ENCODE measurements around the gene PAFAH1B1.

Gene PAFAH1B1

DNA sequence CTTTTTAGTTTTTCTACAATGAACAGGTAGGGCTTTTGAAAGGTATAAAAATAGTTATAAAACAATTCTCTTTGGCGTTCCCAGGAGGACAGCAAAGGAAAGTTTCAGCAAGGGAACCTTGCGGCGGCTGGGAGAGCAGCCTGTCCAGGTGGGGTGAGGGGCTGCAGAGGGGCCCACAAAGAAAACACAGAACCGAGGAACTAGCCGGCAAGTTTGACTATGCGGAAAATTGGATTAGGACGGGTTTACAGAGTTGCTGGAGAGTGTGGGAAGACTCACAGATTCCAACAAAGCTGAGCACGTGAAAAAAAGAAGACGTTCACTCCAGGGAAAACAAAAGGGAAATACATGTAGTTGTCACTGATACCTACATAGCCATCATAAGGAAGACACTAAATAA is 41.5 kb upstream of the PAFAH1B1 start:
- H3K27ac ChIP-seq: no peak overlapping the region
- H3K36me3 ChIP-seq: no peaks in the 10 kb centered on the region
- intact Hi-C loops (cut with DNase I; ENCODE audit: low total_unique reads): no loop called here
- no peak for DNase-seq
- peaks cover 0 to 5% (median 3%) of the 10 kb centered on the region in 3 donors for H3K9me3 ChIP-seq
- TF ChIP-seq, protein P1, sequence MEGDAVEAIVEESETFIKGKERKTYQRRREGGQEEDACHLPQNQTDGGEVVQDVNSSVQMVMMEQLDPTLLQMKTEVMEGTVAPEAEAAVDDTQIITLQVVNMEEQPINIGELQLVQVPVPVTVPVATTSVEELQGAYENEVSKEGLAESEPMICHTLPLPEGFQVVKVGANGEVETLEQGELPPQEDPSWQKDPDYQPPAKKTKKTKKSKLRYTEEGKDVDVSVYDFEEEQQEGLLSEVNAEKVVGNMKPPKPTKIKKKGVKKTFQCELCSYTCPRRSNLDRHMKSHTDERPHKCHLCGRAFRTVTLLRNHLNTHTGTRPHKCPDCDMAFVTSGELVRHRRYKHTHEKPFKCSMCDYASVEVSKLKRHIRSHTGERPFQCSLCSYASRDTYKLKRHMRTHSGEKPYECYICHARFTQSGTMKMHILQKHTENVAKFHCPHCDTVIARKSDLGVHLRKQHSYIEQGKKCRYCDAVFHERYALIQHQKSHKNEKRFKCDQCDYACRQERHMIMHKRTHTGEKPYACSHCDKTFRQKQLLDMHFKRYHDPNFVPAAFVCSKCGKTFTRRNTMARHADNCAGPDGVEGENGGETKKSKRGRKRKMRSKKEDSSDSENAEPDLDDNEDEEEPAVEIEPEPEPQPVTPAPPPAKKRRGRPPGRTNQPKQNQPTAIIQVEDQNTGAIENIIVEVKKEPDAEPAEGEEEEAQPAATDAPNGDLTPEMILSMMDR (IDR thresholded peaks at IDR 0.05): no peak
- no peaks in the 10 kb centered on the region for H3K4me1 ChIP-seq
- H3K4me3 ChIP-seq: no peak overlapping the region
- H3K27me3 ChIP-seq: peaks cover 0 to 22% of the 10 kb centered on the region in 2 donors

DNA sequence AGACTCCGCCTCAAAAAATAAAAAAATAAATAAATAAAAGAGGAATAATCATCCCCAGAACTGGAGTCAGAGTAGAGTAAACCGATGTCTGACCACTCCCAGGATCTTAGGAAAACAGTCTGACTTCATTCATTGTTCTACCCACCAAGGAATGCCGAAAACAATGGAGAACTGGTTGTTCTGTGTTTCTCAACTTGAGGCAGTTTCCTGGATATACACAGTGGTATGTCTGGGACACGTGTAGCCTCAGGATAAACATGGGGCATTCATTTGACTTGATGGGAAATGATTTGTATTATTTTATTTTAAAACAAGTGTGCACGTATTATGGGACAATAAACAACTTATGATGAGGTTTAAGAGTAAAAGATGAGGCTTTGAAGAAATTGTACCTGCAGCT is 32.8 kb upstream of the PAFAH1B1 start:
- intact Hi-C loops (cut with DNase I; ENCODE audit: low total_unique reads): no loop called here
- Histone ChIP-seq H3K36me3 (no peaks in the 10 kb centered on the region), H3K4me3 (no peak overlapping the region)

DNA sequence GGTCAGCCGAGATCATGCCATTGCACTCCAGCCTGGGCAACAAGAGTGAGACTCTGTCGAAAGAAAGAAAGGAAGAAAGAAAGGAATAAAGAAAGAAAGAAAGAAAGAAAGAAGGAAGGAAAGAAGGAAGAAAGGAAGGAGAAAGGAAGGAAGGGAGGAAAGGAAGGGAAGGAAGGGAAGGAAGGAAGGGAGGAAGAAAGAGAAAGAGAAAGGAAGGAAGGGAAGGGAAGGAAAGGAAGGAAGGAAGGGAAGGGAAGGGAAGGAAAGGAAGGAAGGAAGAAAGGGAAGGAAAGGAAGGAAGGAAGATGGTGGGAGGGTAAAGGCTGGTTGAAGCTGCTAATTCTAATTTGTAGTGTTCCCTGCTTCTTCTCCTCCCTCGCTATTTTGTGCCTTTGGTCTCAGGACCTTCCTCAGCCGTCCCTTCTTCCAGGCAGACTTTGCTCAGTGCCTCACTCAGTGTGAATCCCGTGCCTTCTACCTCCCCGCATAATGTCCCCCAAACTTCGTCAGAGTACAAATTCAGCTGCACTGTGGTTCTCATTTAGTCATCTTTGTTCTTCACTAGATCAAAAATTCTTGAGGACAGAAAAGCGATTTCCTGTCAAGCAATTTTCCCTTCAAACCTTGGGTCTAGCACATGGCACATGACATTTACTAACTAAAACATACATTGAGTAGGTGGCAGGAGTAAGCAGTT is 31.1 kb upstream of the PAFAH1B1 start:
- no peak overlapping the region for H3K4me3 ChIP-seq
- intact Hi-C loops (cut with DNase I; ENCODE audit: low total_unique reads): no loop called here
- H3K27ac ChIP-seq: no peak overlapping the region
- H3K4me1 ChIP-seq: no peaks in the 10 kb centered on the region
- H3K36me3 ChIP-seq: no peaks in the 10 kb centered on the region
- DNase-seq: no peak
- no peaks in the 10 kb centered on the region for H3K9me3 ChIP-seq
- TF ChIP-seq, protein P1 (IDR thresholded peaks at IDR 0.05): no peak
- H3K27me3 ChIP-seq: peaks cover 0 to 12% of the 10 kb centered on the region in 2 donors

More for the DNA sequence above, 32.8 kb upstream of the PAFAH1B1 start:
- Histone ChIP-seq H3K27ac (no peak overlapping the region), H3K9me3 (peaks cover 0 to 5% (median 0%) of the 10 kb centered on the region in 3 donors), H3K27me3 (peaks cover 0 to 8% of the 10 kb centered on the region in 2 donors), H3K4me1 (no peaks in the 10 kb centered on the region)
- TF ChIP-seq, protein P1 (IDR thresholded peaks at IDR 0.05): no peak
- no peak for DNase-seq

DNA sequence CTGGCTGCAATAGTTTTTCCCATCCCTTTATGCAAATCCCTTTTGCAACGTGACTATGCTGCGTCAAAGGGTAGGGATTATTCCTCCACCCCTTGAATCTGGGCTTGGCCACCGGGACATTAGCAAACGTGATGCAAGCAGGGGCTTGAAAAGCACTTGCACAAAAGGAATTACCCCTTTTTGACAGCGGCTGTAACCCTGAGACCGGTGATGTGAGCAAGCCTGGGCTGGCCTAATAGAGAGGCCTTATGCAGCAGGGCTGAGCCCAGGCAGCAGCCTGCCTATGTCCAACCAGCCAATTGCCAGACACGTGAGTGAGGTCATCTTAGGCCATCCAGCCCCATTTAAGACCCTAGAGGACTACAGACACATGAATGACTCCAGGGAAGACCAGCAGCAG is 30.4 kb upstream of the PAFAH1B1 start:
- H3K27ac ChIP-seq: no peak overlapping the region
- no peaks in the 10 kb centered on the region for H3K4me1 ChIP-seq
- H3K36me3 ChIP-seq: no peaks in the 10 kb centered on the region
- H3K27me3 ChIP-seq: peaks cover 0 to 7% of the 10 kb centered on the region in 2 donors
- H3K9me3 ChIP-seq: no peaks in the 10 kb centered on the region
- no peak for DNase-seq
- TF ChIP-seq, protein P1 (IDR thresholded peaks at IDR 0.05): no peak
- intact Hi-C loops (cut with DNase I; ENCODE audit: low total_unique reads): no loop called here
- H3K4me3 ChIP-seq: no peak overlapping the region

DNA sequence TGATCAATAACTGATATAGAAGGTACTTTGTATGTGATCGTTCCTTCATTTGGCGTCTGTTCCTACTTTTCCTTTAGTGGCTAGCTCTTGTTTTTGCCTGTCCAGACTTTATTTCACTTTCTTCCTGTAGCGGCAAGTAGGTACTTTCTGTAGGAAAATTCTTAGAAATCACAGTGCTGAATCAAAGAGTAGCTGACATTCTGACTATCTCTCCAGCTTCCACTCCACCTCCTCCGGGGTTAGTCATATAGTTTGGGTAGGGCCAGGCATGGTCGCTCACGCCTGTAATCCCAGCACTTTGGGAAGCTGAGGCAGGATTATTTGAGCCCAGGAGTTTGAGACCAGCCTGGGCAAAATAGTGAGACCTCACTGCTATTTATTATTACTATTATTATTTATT is 29.9 kb upstream of the PAFAH1B1 start:
- Histone ChIP-seq H3K4me3 (no peak overlapping the region), H3K9me3 (no peaks in the 10 kb centered on the region), H3K36me3 (no peaks in the 10 kb centered on the region), H3K4me1 (no peaks in the 10 kb centered on the region), H3K27ac (no peak overlapping the region), H3K27me3 (peaks cover 0 to 4% of the 10 kb centered on the region in 2 donors)
- no peak for DNase-seq
- TF ChIP-seq, protein P1 (IDR thresholded peaks at IDR 0.05): no peak
- intact Hi-C loops (cut with DNase I; ENCODE audit: low total_unique reads): no loop called here
